ENCODE measurements around the gene ABHD17B. TPM values are rescaled to one million over a fixed set of nuclear protein-coding genes. Genes with fewer than 3 reads are reported as not detected.

Gene ABHD17B
- total RNA-seq, 2 donors from 2014 or later: 6.0 to 9.6 TPM

DNA sequence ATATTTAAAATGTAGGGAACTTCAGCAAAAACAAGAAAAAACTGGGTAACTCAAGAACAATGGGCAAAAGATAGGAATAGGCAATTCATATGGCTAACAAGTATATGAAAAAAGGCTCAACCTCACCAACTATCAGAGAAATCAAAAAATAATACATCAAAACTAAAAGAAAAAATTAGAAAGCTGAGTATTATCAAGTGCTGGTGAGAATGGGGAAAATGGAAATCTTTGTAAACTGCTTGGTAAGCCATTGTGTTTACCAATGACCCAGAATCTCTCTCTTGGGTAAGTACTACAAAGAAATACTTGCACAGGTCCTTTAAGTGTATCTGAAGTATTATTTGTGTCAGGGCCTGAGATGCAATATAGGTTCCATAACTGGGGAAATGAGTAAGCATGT lies 27.0 kb downstream of the ABHD17B start:
- no peak overlapping the region for H3K27ac ChIP-seq
- no peaks in the 10 kb centered on the region for H3K36me3 ChIP-seq (replicated peaks in 1 of 2; ENCODE audit: insufficient read depth in 1 of 2, low read depth in 2 of 2)
- peaks cover 0 to 2% (median 0%) of the 10 kb centered on the region in 3 donors for H3K9me3 ChIP-seq
- no peak for DNase-seq
- TF ChIP-seq, protein P1, sequence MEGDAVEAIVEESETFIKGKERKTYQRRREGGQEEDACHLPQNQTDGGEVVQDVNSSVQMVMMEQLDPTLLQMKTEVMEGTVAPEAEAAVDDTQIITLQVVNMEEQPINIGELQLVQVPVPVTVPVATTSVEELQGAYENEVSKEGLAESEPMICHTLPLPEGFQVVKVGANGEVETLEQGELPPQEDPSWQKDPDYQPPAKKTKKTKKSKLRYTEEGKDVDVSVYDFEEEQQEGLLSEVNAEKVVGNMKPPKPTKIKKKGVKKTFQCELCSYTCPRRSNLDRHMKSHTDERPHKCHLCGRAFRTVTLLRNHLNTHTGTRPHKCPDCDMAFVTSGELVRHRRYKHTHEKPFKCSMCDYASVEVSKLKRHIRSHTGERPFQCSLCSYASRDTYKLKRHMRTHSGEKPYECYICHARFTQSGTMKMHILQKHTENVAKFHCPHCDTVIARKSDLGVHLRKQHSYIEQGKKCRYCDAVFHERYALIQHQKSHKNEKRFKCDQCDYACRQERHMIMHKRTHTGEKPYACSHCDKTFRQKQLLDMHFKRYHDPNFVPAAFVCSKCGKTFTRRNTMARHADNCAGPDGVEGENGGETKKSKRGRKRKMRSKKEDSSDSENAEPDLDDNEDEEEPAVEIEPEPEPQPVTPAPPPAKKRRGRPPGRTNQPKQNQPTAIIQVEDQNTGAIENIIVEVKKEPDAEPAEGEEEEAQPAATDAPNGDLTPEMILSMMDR (IDR thresholded peaks at IDR 0.05): no peak
- TF ChIP-seq POLR2A (IDR thresholded peaks at IDR 0.05): no peak
- no peaks in the 10 kb centered on the region for H3K27me3 ChIP-seq
- ATAC-seq: no peak
- intact Hi-C loops (cut with DNase I): no loop called here
- no peaks in the 10 kb centered on the region for H3K4me1 ChIP-seq
- H3K4me3 ChIP-seq: no peak overlapping the region

DNA sequence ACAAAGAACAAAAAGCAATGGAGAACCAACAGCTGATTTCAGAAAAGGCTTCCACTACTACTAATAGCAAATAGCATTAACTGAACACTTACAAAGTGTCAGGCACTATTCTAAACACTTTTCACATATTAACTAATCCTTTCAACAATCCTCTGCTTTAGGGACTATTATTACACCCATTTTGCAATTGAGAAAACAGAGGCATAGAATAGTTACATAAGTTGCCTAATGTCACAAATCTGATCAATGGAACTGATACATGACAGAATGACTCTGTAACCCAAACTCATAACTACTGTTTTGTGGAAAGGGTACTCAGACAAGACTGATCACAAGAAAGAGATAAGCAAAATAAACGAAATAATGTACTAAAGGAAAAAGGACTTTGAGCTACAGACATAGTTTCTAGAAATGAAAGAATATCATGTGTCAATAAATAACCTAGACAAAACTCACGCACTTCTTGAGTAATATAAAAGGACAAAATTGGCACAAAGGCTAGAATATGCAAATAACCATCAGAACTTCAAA lies 31.3 kb downstream of the ABHD17B start:
- H3K27me3 ChIP-seq: no peaks in the 10 kb centered on the region
- DNase-seq (no peak), ATAC-seq (no peak)
- 44 to 47% methylated on average over 2 of the region's 2 CpGs for WGBS, 2 donors
- H3K9me3 ChIP-seq: peaks cover 0 to 8% (median 0%) of the 10 kb centered on the region in 3 donors
- TF ChIP-seq, protein P1 (IDR thresholded peaks at IDR 0.05): no peak
- TF ChIP-seq POLR2A (IDR thresholded peaks at IDR 0.05): no peak
- no peak overlapping the region for H3K4me3 ChIP-seq
- no peaks in the 10 kb centered on the region for H3K4me1 ChIP-seq
- peaks cover 0 to under 1% of the 10 kb centered on the region in 2 donors for H3K36me3 ChIP-seq (replicated peaks in 1 of 2; ENCODE audit: insufficient read depth in 1 of 2, low read depth in 2 of 2)
- no peak overlapping the region for H3K27ac ChIP-seq
- intact Hi-C loops (cut with DNase I): no loop called here

DNA sequence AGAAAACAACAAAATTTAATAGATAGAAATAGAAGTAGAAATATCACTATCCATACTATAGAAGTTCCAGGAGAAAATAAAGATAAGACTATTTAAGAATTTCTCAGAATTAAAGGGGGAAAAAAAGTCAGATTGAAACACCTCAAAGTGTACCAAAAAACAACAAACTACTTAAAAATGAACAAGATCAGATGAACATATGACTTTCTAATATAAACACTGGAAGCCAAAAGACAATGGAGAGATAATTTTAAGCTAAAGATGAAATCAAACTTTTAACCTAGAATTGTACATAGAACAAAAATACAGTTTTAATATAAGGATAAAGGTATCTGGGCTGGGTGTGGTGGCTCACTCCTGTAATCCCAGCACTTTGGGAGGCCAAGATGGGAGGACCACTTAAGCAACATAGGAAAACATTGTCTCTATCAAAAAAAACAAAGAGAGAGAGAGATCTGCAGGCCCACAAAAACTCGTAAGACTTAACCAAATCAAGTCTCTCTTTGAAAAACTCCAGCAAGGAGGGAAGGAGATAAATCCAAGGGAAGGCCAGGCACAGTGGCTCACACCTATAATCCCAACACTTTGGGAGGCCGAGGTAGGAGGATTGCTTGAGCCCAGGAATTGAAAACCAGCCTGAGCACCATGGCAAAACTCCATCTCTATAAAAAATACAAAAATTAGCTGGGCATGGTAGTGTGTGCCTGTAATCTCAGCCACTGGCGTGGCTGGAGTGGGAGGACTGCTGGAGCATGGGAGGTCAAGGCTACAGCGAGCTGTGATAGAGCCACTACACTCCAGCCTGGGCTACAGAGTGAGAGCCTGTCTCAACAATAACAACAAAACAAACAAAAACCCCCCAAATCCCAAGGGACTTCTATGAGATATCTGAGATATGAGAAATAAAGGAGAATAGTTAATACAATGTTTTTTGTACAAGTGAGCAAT lies 32.4 kb downstream of the ABHD17B start:
- H3K36me3 ChIP-seq (replicated peaks in 1 of 2; ENCODE audit: insufficient read depth in 1 of 2, low read depth in 2 of 2): peaks cover 0 to 2% of the 10 kb centered on the region in 2 donors
- H3K9me3 ChIP-seq: peaks cover 0 to 8% (median 0%) of the 10 kb centered on the region in 3 donors
- 95 to 98% methylated on average over 4 of the region's 4 CpGs for WGBS, 2 donors
- ATAC-seq (no peak), DNase-seq (no peak)
- intact Hi-C loops (cut with DNase I): no loop called here
- no peaks in the 10 kb centered on the region for H3K27me3 ChIP-seq
- H3K4me3 ChIP-seq: no peak overlapping the region
- no peaks in the 10 kb centered on the region for H3K4me1 ChIP-seq
- H3K27ac ChIP-seq: no peak overlapping the region
- TF ChIP-seq POLR2A (IDR thresholded peaks at IDR 0.05): no peak
- TF ChIP-seq, protein P1 (IDR thresholded peaks at IDR 0.05): no peak

DNA sequence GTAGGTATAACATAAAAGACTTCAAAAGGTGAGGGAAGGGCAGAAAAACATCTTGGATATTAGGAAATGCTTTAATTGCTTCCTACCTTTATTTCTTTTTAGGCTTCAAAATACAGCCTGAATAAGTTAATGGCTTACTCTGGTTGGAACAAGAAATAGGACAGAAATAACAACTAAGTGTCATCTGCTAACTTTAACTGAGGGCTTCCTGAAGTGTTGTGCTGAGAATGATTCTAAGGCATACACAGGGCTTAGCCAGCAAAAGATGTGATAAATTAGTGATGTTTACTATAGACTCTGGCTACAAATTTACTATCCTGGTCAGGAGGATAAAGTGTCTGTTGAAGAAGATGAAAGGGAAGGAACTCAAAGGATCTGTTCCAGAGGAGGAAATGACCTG lies 34.2 kb downstream of the ABHD17B start:
- TF ChIP-seq POLR2A (IDR thresholded peaks at IDR 0.05): no peak
- TF ChIP-seq, protein P1 (IDR thresholded peaks at IDR 0.05): no peak
- peaks cover 0 to 8% (median 0%) of the 10 kb centered on the region in 3 donors for H3K9me3 ChIP-seq
- H3K36me3 ChIP-seq (replicated peaks in 1 of 2; ENCODE audit: insufficient read depth in 1 of 2, low read depth in 2 of 2): peaks cover 0 to 2% of the 10 kb centered on the region in 2 donors
- no peaks in the 10 kb centered on the region for H3K27me3 ChIP-seq
- intact Hi-C loops (cut with DNase I): no loop called here
- DNase-seq: no peak
- no peak for ATAC-seq
- no peak overlapping the region for H3K4me3 ChIP-seq
- H3K4me1 ChIP-seq: no peaks in the 10 kb centered on the region
- H3K27ac ChIP-seq: no peak overlapping the region

All from body of pancreas (tissue), 4 donors.